C1 segment of cervical spinal cord (tissue), 14 donors: ENCODE measurements around the gene EIF3M.

ENCODE experiments used
- DNase-seq, 14 donors: peaks; one replicate each; lab custom pipeline; 2025; lab: John Stamatoyannopoulos, UW

Gene EIF3M

DNA sequence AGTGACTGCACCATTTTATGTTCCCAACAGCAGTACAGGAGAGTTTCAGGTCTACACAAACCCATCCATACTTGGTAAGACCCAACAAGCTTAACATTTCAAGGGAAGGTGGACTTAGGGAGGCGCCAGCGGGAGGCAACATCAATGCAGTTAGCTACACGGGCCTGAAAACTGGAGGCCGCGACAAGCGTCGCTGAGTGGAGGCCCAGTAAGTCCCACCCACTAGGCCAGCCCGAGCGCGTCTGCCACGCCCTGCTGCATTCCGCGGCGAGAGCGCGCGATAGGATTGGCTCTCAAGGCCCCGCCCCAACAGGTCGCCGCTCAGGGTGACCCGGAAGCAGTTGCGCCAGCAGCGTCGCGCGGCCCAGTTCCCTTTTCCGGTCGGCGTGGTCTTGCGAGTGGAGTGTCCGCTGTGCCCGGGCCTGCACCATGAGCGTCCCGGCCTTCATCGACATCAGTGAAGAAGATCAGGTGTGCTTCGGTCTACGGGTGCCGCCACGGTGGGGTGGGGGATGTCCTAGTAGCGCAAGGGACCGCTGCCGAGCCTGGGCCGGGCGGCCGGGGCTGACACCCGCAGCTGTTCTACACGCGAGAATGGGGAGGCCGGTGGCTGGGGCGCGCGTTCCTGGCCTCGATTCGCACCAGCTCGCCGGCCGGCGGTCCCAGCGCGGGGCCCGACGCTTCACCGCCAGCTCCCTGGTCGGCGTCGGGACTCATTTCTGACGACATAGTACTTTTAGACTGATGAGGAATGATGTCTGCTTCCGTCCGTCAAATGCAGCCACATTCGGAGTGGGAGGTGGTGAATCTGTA lies at the start of gene EIF3M:
Gene EIF3M (plus strand): TSS at position 373 of the 813 bp plus-strand sequence. CDS start 57 bp downstream, at position 430.
- DNase-seq, result peak; percentile 29 to 95 (median 92)

DNA sequence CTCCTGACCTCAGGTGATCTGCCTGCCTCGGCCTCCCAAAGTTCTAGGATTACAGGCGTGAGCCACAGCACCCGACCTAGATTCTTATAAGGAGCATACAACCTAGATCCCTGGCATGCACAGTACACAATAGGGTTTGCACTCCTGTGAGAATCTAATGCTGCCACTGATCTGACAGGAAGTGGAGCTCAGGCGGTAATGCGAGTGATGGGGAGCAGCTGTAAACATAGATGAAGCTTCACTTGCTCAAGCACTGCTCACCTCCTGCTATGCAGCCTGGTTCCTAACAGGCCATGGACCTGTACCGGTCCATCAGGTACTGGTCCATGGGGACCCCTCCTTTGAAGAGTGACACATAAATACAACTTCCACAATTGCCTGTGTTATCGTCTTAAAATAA lies 44.8 kb upstream of the EIF3M start:
- no peak for DNase-seq

DNA sequence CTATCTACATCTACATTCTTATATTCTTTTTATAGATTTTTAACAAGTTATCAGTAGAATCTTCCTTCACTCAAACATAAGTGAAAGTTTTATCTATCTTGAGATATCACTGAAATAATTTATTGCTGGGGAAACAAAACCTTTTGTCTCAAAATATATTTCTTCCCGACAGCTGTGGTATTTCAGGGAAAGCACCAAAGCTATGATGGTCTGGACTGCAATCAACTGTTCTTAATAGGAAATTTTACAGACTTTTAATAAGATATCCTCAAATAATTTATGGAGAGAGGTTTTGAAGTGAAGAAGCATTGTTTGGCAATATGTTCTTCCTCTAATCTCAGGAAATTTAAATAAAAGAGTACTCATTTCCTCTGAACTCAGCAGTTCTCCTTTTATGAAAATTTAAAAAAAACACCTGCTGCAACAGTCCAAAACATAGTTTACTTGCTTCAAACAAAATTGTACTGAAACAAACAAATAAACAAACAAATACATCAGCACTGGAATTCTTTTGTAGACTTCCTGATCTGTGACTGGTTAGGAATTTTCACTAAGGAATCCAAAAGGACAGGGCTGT lies 33.9 kb upstream of the EIF3M start:
- DNase-seq, result no peak

DNA sequence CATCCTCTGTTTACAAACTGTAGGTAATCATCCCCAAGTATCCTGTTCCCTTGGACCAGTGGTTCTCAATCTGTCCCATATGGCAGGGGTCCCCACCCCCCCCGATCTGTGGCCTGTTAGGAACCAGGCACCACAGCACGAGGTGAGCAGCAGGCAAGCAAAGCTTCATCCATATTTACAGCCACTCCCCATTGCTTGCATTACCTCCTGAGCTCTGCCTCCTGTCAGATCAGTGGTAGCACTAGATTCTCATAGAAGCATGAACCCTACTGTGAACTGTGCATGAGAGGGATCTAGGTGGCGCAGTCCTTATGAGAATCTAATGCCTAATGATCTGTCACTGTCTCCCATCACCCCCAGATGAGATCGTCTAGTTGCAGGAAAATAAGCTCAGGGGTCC lies 33.4 kb upstream of the EIF3M start:
- no peak for DNase-seq

DNA sequence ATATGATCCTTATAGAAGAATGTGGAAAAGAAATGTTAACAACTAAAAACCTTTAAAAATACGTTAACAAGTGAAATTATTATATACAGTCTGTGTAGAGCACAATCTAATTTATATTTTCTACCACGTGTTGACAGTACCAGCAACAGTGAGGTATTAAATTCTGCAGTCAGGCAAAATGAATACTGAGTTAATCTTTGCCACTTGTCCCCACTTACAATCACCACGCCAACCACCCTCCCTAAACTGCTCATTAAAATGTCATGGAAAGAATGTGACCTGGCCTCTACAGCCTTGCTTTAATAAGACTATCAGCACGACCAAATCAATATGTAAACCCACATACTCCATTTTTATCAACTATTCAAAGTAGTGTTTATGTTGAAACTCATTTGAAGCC lies 28.5 kb upstream of the EIF3M start:
- DNase-seq, result no peak

DNA sequence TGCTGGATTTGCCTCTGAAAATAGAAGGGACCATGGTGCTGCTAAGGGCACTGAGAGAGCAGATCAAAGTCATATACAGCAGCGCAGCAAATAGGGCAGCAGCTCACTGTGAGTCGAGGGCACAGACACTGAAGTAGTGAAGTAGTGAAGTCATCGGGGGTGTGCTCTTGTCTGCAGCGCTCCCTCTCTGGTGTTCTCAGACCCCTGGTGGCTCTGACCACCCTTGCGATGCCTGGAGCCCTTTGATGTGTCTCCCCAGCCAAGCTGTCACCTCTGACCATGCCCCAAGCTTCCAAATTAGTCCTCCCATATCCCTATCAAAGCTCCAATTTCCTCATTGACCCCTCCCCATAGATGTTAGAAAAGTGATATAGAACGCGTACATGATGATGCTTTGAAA lies 27.7 kb upstream of the EIF3M start:
- no peak for DNase-seq

DNA sequence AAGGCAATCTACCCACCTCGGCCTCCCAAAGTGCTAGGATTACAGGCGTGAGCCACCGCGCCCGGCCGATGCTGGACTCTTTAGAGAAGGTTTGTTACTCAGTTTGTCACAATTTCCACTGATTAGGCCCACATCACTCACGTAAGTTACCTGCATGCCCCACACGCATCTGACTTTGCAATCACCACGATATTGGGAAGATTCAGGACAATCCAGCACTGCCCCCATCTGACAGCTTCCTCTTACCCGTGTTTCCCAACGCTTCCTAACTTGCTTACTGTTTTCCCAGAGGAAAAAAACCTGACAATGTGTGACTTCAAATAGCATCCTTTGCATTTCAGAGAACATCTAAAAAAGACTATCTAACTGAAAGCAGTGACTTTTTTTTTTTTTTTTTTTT lies 21.8 kb upstream of the EIF3M start:
- DNase-seq, result no peak

DNA sequence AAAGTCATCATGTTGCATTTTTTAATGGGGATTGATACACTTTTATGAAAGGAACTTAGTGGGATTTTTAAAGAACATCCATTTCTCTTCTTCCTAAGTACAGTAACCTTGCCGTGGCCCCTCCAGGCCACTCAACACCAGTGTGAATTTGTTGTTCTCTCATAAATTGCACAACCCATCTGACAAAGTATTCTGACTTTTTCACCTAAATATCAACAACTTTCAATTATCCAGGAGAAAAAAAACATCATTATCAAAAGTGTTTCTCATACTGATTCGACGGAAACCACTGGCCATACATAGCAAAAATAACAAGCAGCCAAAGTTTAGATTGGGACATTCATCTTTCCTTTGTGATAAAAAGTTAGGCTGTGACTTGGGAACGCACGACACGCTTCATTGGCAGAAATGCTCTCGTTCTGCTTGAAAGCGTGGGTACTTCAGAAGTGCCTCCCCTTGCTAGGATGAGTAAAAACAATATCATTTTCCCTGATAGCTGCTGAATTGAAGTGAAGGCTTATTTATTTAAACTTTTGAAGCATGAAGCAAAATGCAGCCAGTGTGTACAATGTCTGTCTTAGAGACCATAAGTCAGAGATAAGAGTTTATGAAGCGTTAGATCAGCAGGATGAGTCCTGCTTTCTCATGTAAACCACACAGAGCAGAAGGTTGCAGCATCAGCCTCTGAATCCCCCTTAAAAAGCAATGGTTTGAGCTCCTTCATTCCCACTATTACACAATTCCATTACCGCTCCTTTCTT lies 20.6 kb upstream of the EIF3M start:
- DNase-seq, result no peak

DNA sequence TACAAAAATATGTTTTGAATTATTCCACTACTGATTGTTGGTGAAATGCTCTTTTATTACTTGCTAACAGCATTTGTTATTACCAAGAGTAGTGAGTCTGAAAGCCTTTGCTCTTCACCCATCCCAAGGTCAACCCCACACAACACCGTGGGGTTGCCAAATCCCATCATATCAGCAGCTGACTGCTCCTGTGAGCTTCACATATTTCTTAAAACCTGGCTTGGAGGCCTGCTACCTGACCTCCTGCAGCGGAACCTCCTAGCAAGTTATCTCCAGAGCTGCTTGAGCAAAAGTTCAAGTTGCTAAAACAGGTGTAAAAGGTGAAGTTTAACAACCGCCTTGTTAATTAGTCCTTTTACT lies 20.1 kb upstream of the EIF3M start:
- DNase-seq, result no peak

DNA sequence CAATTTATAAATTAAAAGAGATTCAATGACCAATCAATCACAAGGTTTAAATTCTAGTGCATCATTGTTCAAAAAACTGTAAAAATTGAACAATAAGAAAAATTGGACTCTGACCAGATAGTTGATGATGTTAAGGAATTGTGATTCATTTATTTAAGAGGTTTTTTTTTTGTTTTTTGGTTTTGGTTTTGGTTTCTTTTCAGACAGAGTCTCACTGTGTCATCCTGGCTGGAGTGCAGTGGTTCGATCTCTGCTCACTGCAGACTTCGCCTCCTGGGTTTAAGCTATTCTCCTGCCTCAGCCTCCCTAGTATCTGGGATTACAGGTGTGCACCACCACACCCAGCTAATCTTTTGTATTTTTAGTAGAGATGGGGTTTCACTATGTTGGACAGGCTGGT lies 17.1 kb upstream of the EIF3M start:
- DNase-seq, result no peak

DNA sequence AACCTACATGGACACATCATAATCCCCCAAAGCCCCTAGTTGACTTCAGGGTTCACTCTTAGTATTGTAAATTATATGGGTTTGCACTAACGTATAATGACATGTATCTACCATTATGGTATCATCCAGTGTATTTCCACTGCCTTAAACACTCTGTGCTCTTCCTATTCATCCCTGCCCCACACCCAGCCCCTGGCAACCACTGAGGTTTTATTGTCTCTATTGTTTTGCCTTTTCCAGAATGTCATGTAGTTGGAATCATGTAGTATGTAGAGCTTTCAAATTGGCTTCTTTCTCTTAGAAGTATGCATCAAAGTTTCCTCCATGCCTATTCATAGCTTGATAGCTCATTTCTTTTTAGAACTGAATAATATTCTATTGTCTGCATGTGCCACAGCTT lies 16.5 kb upstream of the EIF3M start:
- DNase-seq, result no peak

DNA sequence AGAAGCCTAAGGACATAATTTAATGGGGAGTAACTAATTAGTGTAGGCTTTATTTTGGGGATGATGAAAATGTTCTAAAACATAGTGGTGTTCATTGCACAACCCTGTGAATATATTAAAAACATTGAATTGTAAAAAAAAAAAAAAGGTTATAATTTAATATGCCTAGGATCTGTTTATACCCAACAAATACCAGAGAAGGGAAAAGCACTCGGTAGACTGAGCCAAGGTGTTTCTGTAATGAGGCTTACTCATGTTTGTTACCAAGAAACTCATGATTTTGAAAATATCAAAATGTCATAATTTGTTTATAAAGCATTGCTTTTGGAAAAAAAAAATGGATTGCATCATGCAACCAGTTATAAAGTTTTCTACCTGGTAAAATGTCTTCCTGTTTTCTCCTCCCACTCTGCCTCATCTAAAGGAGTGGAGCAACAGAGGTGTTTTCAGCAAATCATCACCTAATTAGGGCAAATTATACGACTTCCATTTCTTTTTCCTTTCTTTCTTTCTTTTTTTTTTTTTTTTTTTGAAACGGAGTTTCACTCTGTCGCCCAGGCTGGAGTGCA lies 14.2 kb upstream of the EIF3M start:
- DNase-seq, result no peak

DNA sequence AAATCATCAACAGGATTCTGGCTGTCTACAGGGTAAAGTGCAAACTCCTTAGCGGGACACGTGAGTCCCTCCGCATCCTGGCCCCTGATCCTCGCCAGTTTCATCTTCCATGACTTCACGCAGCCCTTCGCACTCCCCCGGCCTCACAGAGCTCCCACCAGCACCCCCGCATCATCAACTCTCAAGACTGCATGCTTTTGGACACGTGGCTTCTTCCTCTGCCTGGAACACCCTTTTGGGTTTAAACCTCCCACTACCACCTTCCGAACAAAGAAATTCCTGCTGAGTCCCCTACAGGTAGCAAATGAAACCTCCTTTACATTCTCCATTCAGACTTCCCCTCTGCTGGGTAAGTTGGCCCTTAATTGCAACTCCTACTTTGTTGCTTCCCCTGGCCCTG lies 12.6 kb upstream of the EIF3M start:
- DNase-seq, result no peak

DNA sequence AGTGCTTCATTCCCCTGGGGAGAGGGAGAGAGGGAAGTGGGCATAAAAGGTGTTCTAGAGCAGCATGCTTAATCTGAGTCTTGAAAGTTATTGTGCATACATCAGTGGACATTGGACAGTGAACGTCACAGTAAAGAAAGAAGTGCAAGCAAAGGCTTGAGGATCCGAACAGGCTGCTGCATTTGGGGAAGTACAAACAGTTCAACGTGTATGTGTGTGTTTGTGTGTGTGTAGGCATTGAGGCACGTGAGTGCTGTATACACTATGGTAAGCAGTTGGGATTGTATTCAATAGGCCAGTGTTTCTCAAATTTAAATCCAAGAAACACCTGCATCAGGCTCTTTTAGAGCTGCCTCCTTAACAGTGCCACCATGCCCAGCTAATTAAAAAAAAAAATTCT lies 10.4 kb upstream of the EIF3M start:
- DNase-seq, result no peak

DNA sequence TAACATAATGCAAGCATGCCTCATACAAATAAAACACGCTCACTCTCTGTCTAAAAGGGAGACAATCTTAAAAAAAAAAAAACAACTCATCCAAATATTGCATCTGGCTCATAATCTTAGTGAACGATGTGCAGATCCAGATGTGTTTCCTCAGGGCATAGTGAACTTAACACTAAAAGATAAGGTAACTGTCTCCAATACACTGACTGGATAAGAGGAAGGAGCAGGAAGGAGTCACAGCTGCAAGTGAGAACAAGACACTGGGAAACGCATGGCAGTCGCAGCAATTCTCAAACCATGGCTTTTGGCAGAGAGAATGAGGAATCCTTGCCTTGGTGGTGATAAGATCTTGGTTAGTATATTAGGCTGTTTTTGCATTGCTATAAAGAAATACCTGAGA lies 9.2 kb upstream of the EIF3M start:
- DNase-seq, result no peak

DNA sequence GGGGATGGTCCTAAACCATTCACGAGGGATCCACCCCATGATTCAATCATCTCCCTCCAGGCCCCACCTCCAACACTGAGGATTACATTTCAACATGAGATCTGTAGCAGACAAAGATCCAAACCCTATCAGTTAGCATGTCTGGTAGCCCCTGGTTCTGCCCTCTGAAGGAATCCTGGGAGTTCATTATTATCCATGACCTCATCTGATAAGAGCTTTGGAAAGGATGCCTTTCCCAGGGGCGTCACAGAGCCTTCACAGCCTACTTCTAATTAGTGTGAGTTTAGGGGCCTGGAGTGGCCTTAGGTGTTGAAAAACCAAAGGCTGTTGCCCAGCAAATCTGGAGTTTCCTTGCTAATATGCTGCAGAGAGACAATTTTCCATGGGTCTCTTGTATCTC lies 8.6 kb upstream of the EIF3M start:
- DNase-seq, result no peak

DNA sequence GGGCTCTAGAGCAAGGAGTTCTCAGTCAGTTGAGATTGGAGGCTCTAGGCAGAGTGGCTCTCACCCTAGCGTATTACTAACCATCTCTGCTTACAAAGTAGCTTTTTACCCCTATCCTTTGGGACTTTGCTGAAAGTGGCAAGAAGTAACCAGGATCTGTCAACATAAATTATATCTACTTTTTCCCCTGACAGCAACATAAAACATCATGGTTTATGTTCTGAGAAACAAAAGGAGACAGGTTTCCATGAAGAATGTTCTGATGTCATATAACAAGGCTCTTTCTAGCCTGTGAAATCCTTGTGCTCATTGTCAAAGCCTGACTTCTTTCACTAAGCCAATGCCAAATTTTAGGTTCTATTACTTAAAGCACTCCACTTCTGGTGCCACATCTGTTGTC lies 7.2 kb upstream of the EIF3M start:
- DNase-seq, result no peak

DNA sequence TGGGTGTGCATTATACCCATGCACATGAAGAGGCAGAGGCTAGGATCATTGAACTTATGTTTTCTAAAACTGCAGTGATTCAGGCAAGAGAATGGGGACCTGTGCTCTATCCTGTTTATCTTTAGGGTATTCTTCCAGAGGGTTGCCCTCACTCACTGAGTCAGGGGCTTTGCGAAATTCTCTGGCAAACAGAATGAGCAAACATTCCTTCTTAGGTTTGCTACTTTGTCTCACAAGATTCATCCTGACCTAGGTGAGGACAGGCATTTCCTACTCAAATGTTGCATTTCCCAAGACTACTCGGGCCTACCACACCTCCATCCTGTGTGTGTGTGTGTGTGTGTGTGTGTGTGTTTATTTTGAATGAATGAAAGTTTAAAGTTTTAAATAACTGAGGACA lies 2.7 kb upstream of the EIF3M start:
- no peak for DNase-seq

DNA sequence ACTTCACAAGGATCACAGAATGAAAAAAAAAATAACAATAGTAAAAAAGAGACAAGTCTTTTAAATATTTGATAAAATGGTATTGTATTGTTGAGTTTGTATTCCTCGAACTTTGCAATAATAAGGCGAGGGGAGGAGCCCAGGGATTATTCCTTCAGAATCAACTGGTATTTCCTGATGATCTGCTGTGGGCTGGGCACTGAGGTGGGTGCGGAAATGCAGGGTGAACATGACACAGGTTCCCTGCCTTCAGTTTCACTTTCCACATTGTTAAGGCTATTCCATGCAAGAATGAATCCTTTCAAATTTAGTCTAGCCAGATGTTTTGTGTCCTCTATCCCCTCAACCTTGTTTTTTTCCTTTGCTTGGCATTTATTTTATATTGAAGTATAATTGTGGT lies 2.1 kb upstream of the EIF3M start:
- DNase-seq, result no peak

DNA sequence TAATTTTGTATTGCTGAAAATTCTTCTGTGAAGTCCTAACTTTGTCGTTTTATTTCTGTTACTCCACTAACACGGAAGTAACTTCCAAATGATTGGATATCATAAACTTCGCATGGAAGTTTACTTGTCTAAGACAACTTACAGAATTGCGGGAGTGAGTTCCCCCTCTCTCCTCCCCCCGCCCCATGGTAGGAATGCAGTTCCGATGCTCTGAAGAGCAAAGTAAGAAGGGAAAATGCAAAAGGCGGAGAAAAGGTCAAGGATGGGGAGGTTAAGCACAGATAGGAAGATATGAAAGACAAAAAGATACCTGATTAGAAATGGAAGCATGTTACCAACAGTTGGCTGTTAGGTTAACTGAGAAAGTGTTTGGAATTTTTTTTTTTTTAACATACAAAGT lies 1.3 kb downstream of the EIF3M start:
- DNase-seq, result no peak

DNA sequence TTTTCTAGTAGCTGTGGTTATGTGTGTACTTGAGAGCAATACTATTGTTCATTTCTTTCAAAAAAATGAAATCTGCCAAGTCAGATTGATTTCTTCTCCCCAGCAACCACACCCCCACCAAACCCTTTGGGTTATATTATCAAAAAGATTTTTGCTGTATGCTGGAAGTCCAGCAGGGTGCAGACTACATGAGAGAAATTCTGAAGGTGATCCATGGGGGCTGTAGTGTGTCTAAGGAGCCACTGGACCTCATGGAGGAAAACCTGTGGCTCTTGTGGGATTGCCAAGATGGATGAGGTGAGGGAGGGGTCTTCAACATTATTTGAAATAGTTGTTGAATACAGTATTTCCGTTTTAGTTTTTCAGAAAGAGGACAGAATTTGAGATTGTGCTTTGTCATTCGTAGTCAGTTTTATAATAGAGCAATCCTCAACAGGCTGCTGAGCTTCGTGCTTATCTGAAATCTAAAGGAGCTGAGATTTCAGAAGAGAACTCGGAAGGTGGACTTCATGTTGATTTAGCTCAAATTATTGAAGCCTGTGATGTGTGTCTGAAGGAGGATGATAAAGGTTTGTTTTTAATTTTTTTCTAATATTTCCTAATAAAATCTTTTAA lies 3.1 kb downstream of the EIF3M start:
- no peak for DNase-seq

DNA sequence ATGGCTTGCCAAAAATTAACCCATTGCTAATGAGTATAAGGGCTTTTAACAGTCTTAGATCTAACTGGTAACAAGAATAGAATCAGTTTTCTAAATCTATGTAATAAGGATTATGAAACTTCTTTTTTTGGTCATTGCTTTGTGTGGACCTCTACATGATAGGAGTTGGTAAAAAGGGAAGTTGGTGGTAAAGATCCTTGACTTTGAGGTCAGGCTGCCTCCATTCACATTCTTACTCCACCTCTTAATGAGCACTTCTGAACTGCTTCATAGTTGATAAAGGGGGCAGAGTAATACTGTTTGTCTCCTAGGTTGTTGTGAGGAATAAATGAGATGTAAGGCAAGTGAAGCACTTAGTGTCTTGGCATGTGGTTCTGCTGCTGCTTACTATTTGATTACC lies 10.6 kb downstream of the EIF3M start:
- DNase-seq, result no peak
